CD4-positive, alpha-beta T cell treated with Interleukin-15 for 1 hour (primary cell): ENCODE results near the gene PFDN1.

Experiments
- DNase-seq: peaks from one replicate; pipeline ENCODE4 v3.0.0-alpha.2; 2020

PFDN1 gene

DNA sequence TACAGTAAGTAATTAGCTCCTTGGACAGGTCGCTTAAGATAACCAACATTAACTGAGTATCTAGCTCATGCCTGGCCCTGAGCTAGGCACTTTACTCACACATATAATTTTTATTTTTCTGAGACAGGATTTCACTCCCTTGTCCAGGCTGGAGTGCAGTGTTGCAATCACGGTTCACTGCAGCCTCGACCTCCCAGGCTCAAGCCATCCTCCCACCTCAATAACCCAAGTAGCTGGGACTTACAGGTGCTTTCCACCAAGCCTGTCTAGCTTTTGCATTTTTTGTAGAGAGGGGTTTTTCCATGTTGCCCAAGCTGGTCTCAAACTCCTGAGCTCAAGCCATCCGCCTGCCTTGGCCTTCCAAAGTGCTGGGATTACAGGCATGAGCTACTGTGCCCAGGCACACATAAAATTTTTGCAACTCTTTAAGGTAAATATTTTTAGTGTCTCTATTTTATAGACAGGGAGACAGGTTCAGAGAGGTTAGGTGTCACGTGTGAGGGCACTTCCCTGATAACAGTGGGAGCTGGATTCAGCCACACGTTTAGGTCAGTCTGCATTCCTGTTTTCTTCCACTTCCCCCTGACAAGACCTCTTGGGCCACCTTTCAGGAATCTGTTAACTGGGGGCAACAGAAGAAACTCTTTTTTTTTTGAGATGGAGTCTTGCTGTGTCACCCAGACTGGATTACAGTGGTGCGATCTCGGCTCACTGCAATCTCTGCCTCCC, 25.3 kb upstream of the PFDN1 start:
- DNase-seq, result no peak

DNA sequence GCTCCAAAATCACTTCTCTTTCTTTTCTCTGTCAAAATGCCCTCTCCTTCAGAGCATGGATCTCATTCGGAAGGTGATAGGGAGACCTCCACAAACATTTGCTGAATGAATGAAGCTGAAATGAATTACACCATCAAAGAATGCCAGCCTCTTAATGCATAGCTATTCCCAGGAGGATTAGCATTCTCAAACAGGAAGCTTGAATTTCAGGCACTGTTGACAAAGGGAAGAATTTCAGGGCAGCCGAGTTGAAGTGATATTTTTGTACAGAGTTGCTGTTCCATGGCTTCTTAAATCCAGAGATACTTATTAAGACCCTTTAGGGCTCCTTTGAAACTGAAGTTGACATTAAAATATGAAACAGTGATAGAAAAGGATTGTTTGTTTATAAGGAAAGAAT, 24.7 kb upstream of the PFDN1 start:
- DNase-seq, result no peak

GRCh38 chr5:140325486-140325885, 22.6 kb upstream of the PFDN1 start:
- DNase-seq, result no peak

DNA sequence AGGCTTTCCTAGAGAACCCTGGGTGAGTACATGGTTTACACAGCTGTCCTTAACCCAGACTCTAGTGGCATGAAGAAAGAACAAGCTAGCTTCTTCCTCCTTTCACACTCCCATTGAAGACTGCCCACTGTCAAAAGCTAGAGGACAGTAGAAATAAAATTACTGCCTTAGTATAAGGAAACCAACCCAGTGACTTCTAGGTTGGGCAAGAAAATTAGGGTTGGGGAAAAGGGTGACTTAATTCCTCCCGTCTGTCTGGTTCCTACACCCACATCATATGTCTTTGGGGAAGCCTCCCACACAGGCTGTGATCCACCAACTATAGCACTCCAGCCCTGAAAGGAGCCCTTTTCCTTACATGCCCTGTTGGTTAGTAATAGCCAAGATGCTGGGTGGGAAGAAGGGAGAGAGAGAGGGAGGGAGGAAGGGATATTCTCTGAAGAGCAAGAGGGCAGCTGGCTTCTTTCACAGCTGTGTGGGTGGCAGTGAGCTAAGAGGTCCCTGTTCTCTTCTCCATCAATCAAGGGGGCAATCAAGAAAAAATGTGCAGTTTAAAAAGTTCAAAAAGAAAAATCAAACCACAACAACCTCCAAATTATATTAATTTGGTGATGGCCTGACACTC, 21.8 kb upstream of the PFDN1 start:
- no peak for DNase-seq

DNA sequence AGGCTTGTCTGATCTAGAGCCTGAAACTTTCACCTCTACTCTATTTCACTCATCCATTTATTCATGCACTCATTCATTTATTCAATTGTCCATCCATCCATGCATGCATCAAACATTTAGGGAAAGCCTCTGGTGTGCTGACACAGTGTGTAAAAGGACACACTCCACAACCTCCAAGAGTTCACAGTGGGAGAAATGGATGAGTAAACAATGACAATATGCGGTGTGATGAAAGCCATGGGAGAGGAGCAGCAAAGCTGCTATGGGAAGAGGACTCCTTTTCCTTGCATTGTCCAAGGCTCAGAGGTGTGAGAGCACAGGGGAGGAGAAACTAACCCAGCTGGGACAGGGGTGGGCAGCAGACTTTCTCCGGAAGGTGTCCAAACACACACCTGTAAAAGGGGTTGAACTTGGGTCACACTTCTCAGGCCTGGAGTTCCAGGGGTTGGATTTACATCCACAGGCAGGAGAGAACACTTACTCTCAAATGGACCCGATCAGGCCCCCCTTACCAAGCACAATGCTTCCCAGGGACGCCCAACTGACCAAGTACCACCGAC, 21.2 kb upstream of the PFDN1 start:
- no peak for DNase-seq

GRCh38 chr5:140322751-140323731, 20.1 kb upstream of the PFDN1 start:
- no peak for DNase-seq

DNA sequence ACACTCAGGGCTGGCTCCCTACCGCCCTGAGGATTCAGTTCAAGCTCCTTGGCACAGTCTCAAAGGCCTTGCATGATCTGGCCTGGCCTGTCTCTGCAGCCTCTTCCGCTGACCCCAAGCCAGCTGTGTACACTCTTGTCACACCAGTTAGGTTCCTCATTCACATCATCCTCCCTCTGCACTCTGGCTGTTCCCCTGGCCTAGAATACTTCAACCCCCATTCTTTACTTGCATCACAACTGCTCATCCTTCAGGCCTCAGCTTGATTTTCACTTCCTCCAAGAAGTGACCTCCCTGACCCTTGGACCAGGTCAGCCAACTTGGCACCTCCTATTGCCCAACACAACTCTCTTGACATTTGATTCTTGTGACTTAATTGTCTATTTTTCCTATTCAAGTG, 18.9 kb upstream of the PFDN1 start:
- peak; percentile 74 for DNase-seq

- DNase-seq, result no peak
Observed at GRCh38 chr5:140319833-140320232, 16.9 kb upstream of the PFDN1 start.

GRCh38 chr5:140318792-140319191, 15.9 kb upstream of the PFDN1 start:
- no peak for DNase-seq

- DNase-seq, result no peak
Observed at GRCh38 chr5:140317859-140318258, 15.0 kb upstream of the PFDN1 start.

GRCh38 chr5:140312791-140313189, 9.9 kb upstream of the PFDN1 start:
- DNase-seq, result no peak

- no peak for DNase-seq
Observed at GRCh38 chr5:140312067-140312790, 9.3 kb upstream of the PFDN1 start.

DNA sequence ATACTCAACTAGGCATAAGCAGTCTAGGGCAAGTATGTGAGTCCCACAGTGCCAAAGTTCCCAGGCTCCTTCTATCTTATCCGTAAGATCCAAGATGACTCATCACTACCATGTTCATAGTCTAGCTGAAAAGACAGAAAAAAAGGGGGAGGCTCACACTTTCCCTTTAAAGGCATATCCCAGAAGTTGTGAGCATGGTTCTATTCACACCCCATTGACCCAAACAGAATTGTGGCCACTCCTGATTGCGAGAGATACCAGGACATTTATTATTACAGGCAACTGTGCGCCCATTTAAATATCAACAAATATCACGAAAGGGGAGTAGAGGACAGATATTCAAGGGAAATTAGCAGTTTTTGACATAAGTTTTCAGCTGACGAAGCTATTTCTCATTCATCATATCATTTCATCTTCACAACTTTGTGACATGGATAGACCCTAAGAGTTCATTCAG, 8.1 kb upstream of the PFDN1 start:
- DNase-seq, result no peak

- DNase-seq, result no peak
Observed at GRCh38 chr5:140310434-140310833, 7.5 kb upstream of the PFDN1 start.

DNA sequence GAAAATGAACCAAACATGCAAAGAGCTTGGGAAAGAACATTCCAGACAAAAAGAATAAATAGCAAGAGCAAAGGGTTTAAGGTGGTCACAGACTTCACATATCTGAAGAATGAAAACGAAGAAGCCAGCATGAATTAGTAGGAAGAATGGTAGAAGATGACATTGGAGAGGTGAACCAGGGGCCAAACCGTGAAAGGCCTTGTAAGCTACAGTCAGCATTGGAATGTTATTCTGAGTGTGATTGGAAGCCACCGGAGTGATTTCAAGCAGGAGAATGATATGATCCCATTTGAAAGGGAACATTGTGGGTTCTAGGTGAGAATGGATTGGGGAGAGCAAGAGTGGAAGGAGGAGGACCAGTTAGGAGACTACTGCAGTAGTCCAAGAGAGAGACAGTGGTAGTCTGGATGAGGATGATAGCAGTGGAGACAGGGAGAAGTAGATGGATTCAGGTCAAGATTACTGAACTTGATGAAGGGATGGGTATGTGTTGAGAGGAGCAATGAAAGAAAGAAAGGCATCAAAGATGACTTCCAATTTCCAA, 6.9 kb upstream of the PFDN1 start:
- DNase-seq, result no peak

GRCh38 chr5:140305471-140305870, 2.6 kb upstream of the PFDN1 start:
- no peak for DNase-seq

GRCh38 chr5:140303966-140304365, 1.1 kb upstream of the PFDN1 start:
- no peak for DNase-seq

GRCh38 chr5:140301136-140301535, 1.8 kb downstream of the PFDN1 start:
- no peak for DNase-seq

GRCh38 chr5:140299056-140299455, 3.8 kb downstream of the PFDN1 start:
- no peak for DNase-seq

DNA sequence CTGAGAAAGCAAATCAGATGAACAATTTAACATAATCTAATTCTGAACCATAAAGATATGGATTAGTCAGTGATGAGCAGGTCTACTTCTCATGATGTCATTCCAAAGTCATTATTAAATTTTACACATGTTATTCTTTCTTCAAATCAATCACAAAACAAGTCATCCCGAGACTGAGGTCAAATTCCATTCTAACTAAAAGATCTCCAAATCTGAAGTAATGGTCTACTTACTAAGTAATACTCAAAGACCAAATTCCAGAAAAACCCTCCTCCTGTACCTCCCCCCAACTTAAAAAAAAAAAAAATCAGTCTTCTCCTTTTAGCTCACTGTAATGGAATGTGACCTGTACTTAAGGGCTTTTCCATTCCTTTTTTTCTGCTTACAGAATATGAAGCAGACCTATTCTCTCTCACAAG, 4.7 kb downstream of the PFDN1 start:
- no peak for DNase-seq

DNA sequence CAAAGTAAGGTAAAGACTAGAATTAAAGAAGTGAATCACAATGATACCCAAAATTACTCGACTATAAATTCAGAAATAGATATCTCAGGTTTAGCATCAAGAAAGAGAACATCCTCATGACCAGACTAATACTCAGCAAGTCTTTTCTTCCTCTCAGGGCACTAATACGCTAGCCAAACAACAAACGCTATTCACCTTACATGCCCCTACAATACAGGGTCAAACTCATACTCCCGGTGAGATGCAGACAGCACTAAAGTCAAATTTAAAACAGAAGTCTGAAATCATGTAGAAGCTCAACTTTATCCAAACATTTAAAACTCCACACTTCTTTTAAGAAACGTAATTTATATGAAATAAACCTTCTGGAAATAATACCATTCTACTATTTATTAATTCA, 5.6 kb downstream of the PFDN1 start:
- DNase-seq, result no peak

DNA sequence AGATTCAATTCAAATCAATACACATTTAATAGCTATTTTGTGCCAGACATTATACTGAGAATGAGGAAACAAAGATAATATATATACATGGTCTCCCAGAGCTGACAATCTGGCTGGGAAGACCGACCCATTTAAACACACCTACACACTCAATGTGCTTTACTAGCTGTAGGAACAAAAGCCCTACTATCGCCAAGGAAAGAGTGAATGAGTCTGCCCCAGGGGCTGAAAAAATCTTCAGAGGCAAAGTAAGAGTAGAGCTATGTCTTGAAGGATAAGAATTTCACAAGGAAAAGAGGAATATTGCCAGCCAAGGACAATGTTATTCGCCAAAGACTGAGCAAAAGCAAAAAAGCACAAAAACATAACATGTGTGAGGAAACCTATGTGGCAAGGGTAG, 6.6 kb downstream of the PFDN1 start:
- no peak for DNase-seq
